ENCODE data around the gene MRPL55. TPM values are rescaled to one million over a fixed set of nuclear protein-coding genes. Genes with fewer than 3 reads are reported as not detected.

MRPL55 gene
- total and polyA plus RNA-seq, 2 of the 4 experiments (the other 2 are of a cell fraction) = 48.9 to 95.4 TPM

GRCh38 chr1:228131766-228132165 is 22.7 kb upstream of the MRPL55 start:
- in situ Hi-C loops (cut with MboI; ENCODE audit: low sequenced_read_pairs) (loop anchor here (10.0 kb wide), 1 partner anchor 373 kb away; no protein-coding TSS in a partner anchor), intact Hi-C loops (cut with micrococcal nuclease) (loop anchor here (1.0 to 10.0 kb wide), 5 partner anchors 143 to 384 kb away; a partner anchor contains a TSS), dilution Hi-C loops (cut with HindIII; ENCODE audit: low sequenced_read_pairs, unreplicated experiment) (no loop called here)
- H3K27me3 ChIP-seq (ENCODE audit: control insufficient read depth, insufficient read depth, low read length) = peaks cover 21% of the 10 kb centered on the region
- H4K91ac ChIP-seq (ENCODE audit: insufficient read depth, low read depth, low read length) = no peak overlapping the region
- no peak overlapping the region for H2AK5ac ChIP-seq (ENCODE audit: low read depth, low read length)
- H3K14ac ChIP-seq (replicated peaks; ENCODE audit: low read depth, low read length) = no peak overlapping the region
- no TSS peak for BruUV-seq (replicated peaks)
- ATAC-seq (ENCODE audit: low read depth) (no peak), DNase-seq (no peak)
- H3K56ac ChIP-seq (ENCODE audit: extremely low read depth, insufficient read depth, low read length) = no peak overlapping the region
- H2AFZ ChIP-seq (replicated peaks; ENCODE audit: low read length, poor library complexity) = no peak overlapping the region
- no peak overlapping the region for H3K23ac ChIP-seq (ENCODE audit: low read depth, low read length)
- H2BK20ac ChIP-seq (ENCODE audit: low read depth, low read length) = no peak overlapping the region
- no peak overlapping the region for H3K4me3 ChIP-seq (ENCODE audit: insufficient read depth, low read depth, low read length)
- H2BK5ac ChIP-seq (ENCODE audit: low read depth, low read length, poor library complexity, severe bottlenecking) = no peak overlapping the region
- WGBS, 2 experiments (ENCODE audit: extremely low coverage in 2 of 2, insufficient read length in 1 of 2) = 60% methylated on average over 1 of the region's 2 CpGs; no CpG with 5 or more reads in 1 of the 2 experiments
- no peak overlapping the region for H3K18ac ChIP-seq (ENCODE audit: low read depth, low read length)
- no peaks in the 10 kb centered on the region for H3K36me3 ChIP-seq (ENCODE audit: control insufficient read depth, insufficient read depth, low read length)
- ChIA-PET CTCF (interaction anchor here (1.0 to 1.1 kb wide), 2 partner anchors 9 to 35 kb away, joined by 3 read pairs; no protein-coding TSS in a partner anchor), POLR2A (ENCODE audit: unreplicated experiment) (no interaction called here)
- no peak overlapping the region for H3K9ac ChIP-seq (ENCODE audit: low read depth, low read length)
- TF ChIP-seq BHLHE40 (IDR thresholded peaks at IDR 0.05; ENCODE audit: low read depth, low read length) (no peak), MXI1 (IDR thresholded peaks at IDR 0.05; ENCODE audit: borderline replicate concordance, low read depth, low read length) (no peak), SMC3 (IDR thresholded peaks at IDR 0.05; ENCODE audit: low read depth, low read length) (no peak), POLR2A (IDR thresholded peaks at IDR 0.05; ENCODE audit: low read depth, low read length) (no peak), RCOR1 (IDR thresholded peaks at IDR 0.05; ENCODE audit: insufficient replicate concordance, low read length) (no peak), FOS (IDR thresholded peaks at IDR 0.05; ENCODE audit: low read depth, low read length) (no peak), CHD1 (IDR thresholded peaks at IDR 0.05; ENCODE audit: low read depth, low read length) (no peak), RAD21 (IDR thresholded peaks at IDR 0.05; ENCODE audit: low read length) (no peak), MAFK (IDR thresholded peaks at IDR 0.05; ENCODE audit: low read depth, low read length) (no peak), CEBPB (IDR thresholded peaks at IDR 0.05; ENCODE audit: low read depth, low read length) (no peak), NFE2L2 (IDR thresholded peaks at IDR 0.05; ENCODE audit: low read depth, low read length) (no peak), CTCF (conservative IDR thresholded peaks at IDR 0.05; ENCODE audit: low read depth, low read length) (no peak), RFX5 (IDR thresholded peaks at IDR 0.05; ENCODE audit: low read depth, low read length) (no peak)
- TF ChIP-seq, protein P1, sequence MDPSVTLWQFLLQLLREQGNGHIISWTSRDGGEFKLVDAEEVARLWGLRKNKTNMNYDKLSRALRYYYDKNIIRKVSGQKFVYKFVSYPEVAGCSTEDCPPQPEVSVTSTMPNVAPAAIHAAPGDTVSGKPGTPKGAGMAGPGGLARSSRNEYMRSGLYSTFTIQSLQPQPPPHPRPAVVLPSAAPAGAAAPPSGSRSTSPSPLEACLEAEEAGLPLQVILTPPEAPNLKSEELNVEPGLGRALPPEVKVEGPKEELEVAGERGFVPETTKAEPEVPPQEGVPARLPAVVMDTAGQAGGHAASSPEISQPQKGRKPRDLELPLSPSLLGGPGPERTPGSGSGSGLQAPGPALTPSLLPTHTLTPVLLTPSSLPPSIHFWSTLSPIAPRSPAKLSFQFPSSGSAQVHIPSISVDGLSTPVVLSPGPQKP (IDR thresholded peaks at IDR 0.05; ENCODE audit: borderline replicate concordance, low read depth, low read length) = no peak
- H4K20me1 ChIP-seq (ENCODE audit: insufficient read depth, low read length) = no peaks in the 10 kb centered on the region
- no peak overlapping the region for H3K4ac ChIP-seq (ENCODE audit: low read depth, low read length)
- no peak overlapping the region for H2BK120ac ChIP-seq (ENCODE audit: low read depth, low read length)
- no peak overlapping the region for H3K27ac ChIP-seq (ENCODE audit: insufficient read depth, low read length)
- no peak overlapping the region for H2BK15ac ChIP-seq (ENCODE audit: low read depth, low read length)
- H4K5ac ChIP-seq (ENCODE audit: low read depth, low read length) = no peak overlapping the region
- H3K79me1 ChIP-seq (ENCODE audit: low read depth in 1 of 2, low read length in 2 of 2) = no peaks in the 10 kb centered on the region
- H3K9me1 ChIP-seq (ENCODE audit: insufficient read depth, low read length) = no peaks in the 10 kb centered on the region
- no peak overlapping the region for H3K4me2 ChIP-seq (ENCODE audit: low read depth, low read length)
- no peak overlapping the region for H2AK9ac ChIP-seq (replicated peaks; ENCODE audit: low read depth, low read length, poor library complexity)
- H3K9me3 ChIP-seq (ENCODE audit: control insufficient read depth, insufficient read depth, low read length) = no peaks in the 10 kb centered on the region
- no peaks in the 10 kb centered on the region for H3K4me1 ChIP-seq (ENCODE audit: control insufficient read depth, insufficient read depth, low read length)
- H4K8ac ChIP-seq (ENCODE audit: low read depth in 2 of 2, low read length in 2 of 2) = no peak overlapping the region
